Measurements from ENCODE around the gene LHFPL3. TPM values are rescaled to one million over a fixed set of nuclear protein-coding genes. Genes with fewer than 3 reads are reported as not detected.

Gene LHFPL3
- total RNA-seq, 4 donors from 2014 or later = 0.83 TPM; not detected in 3

DNA sequence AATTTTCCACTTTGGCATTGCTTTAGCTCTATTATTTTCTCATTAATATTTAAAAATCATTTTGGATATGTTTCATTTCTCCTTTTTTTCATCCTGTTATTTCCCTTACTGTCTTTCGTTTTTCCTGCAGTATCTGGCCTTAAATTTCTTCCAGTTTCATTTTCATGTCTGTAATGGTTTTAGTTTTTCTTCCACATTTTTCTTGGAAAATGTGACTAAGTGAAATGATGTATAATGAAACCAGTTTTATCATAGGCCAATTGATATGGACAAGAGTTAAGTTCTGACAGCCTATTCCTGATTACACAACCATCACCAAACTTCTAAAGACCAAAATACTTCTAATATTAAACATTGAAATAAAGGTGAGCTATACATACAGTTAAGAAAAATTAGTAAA, 158.5 kb downstream of the LHFPL3 start:
- H3K27me3 ChIP-seq = no peaks in the 10 kb centered on the region
- H3K36me3 ChIP-seq = no peaks in the 10 kb centered on the region
- no peaks in the 10 kb centered on the region for H3K9me3 ChIP-seq
- no peaks in the 10 kb centered on the region for H3K4me1 ChIP-seq
- intact Hi-C loops (cut with DNase I; ENCODE audit: low total_unique reads) = no loop called here
- TF ChIP-seq, protein P1, sequence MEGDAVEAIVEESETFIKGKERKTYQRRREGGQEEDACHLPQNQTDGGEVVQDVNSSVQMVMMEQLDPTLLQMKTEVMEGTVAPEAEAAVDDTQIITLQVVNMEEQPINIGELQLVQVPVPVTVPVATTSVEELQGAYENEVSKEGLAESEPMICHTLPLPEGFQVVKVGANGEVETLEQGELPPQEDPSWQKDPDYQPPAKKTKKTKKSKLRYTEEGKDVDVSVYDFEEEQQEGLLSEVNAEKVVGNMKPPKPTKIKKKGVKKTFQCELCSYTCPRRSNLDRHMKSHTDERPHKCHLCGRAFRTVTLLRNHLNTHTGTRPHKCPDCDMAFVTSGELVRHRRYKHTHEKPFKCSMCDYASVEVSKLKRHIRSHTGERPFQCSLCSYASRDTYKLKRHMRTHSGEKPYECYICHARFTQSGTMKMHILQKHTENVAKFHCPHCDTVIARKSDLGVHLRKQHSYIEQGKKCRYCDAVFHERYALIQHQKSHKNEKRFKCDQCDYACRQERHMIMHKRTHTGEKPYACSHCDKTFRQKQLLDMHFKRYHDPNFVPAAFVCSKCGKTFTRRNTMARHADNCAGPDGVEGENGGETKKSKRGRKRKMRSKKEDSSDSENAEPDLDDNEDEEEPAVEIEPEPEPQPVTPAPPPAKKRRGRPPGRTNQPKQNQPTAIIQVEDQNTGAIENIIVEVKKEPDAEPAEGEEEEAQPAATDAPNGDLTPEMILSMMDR (IDR thresholded peaks at IDR 0.05) = no peak
- TF ChIP-seq POLR2A (IDR thresholded peaks at IDR 0.05) = no peak
- H3K27ac ChIP-seq = no peak overlapping the region
- DNase-seq = no peak
- H3K4me3 ChIP-seq = no peak overlapping the region

DNA sequence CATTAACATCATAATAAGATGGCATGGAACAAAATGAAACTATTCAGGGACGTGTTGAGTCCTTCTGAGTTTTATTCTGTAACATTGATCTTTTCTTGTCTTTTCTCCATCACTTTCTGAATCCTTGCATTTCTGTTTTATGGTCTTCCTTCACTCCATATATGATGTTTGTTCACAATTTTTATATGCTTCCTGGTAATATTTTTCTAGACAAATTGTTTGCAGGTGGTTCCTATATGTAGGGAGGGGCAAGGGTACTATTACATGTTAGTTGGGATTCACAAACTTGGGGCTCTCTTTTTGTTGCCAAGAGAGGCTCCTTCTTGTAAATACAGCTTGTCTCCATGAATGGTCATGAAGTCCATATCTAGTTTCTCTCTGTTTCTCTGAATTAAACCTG, 159.2 kb downstream of the LHFPL3 start:
- Histone ChIP-seq H3K27me3 (no peaks in the 10 kb centered on the region), H3K9me3 (no peaks in the 10 kb centered on the region), H3K36me3 (no peaks in the 10 kb centered on the region), H3K4me3 (no peak overlapping the region), H3K27ac (no peak overlapping the region), H3K4me1 (no peaks in the 10 kb centered on the region)
- intact Hi-C loops (cut with DNase I; ENCODE audit: low total_unique reads) = no loop called here
- TF ChIP-seq POLR2A (IDR thresholded peaks at IDR 0.05) = no peak
- TF ChIP-seq, protein P1 (IDR thresholded peaks at IDR 0.05) = no peak
- DNase-seq = no peak

DNA sequence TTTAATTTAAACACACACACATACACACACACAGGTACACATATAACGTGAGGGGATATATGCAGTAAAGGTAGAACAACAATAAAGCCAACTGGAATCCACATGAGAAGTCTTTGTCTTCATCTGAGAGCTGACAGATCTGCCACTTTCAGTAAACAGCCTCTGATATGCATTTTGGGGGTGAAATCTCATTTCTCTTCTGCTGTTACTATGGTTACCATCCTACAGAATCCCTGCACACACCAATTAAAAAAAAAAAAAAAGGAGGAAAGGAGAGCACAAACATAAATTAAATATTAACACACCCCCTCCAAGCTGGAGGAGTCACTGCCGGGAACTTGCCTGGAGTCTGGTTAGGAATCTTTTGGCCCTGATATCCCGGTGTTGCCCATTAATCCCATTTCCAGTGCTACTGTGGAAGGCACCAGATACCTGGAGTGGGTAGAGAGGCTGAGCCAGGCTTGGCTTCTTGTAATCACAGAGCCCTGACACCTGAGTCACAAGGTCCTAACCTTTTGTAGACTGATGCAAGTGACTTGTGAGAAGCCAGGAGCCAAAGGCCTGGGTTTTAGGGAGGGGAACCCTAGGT, 169.1 kb downstream of the LHFPL3 start:
- DNase-seq = no peak
- no peaks in the 10 kb centered on the region for H3K4me1 ChIP-seq
- H3K9me3 ChIP-seq = no peaks in the 10 kb centered on the region
- intact Hi-C loops (cut with DNase I; ENCODE audit: low total_unique reads) = no loop called here
- H3K4me3 ChIP-seq = no peak overlapping the region
- no peak for TF ChIP-seq POLR2A (IDR thresholded peaks at IDR 0.05)
- TF ChIP-seq, protein P1 (IDR thresholded peaks at IDR 0.05) = no peak
- no peak overlapping the region for H3K27ac ChIP-seq
- H3K27me3 ChIP-seq = no peaks in the 10 kb centered on the region
- H3K36me3 ChIP-seq = no peaks in the 10 kb centered on the region

DNA sequence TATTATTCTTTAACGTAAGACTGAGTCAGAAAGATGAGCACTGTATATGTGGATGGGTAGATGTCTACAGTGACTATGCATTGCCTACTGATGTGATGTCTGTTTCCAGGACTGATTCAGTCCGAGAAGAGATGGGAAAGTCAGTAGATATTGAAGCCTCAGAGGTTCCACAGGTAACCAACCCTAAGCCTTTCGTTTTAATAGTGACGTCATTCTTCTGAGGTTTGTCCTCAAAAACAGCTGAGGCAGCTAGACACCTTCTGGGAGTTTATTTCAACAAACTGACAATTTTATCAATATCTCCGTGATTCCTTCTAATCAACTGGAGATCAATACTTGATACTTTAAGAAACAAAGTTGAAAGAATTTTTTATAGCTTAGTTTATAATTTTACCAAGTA, 171.6 kb downstream of the LHFPL3 start:
- no peak overlapping the region for H3K27ac ChIP-seq
- no peak for DNase-seq
- H3K4me1 ChIP-seq = no peaks in the 10 kb centered on the region
- intact Hi-C loops (cut with DNase I; ENCODE audit: low total_unique reads) = no loop called here
- TF ChIP-seq POLR2A (IDR thresholded peaks at IDR 0.05) = no peak
- TF ChIP-seq, protein P1 (IDR thresholded peaks at IDR 0.05) = no peak
- H3K9me3 ChIP-seq = no peaks in the 10 kb centered on the region
- no peaks in the 10 kb centered on the region for H3K36me3 ChIP-seq
- no peak overlapping the region for H3K4me3 ChIP-seq
- H3K27me3 ChIP-seq = no peaks in the 10 kb centered on the region

DNA sequence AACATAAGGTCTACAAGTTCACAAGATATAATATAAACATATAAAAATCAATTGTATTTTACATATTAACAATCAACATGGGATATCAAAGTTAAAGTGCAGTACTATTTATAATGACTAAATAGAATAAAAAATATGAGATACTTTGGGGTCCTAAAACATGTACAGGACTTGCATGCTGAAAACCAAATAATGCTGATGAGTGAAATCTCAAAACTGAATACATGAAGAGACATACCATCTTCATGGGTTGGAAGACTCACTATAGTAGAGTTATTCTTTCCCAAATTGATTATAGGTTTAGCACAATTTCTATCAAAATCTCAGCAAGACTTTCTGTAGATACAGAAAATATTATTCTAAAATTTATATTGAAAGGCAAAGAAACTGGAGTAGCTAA, 181.5 kb downstream of the LHFPL3 start:
- Histone ChIP-seq H3K9me3 (no peaks in the 10 kb centered on the region), H3K4me3 (no peak overlapping the region), H3K27me3 (no peaks in the 10 kb centered on the region), H3K27ac (no peak overlapping the region), H3K4me1 (no peaks in the 10 kb centered on the region), H3K36me3 (no peaks in the 10 kb centered on the region)
- no peak for DNase-seq
- TF ChIP-seq, protein P1 (IDR thresholded peaks at IDR 0.05) = no peak
- no peak for TF ChIP-seq POLR2A (IDR thresholded peaks at IDR 0.05)
- intact Hi-C loops (cut with DNase I; ENCODE audit: low total_unique reads) = no loop called here
